ENCODE measurements around the gene DPP6. TPM values are rescaled to one million over a fixed set of nuclear protein-coding genes. Genes with fewer than 3 reads are reported as not detected.
A peak's percentile ranks its signal among the peaks of the same experiment; 100 is the strongest.
"Not testable (repeated sequence)": the region's sequence is repeated elsewhere in the genome, so short reads cannot be mapped to it uniquely, and the experiment has no call there.

DPP6 gene
- total RNA-seq (under 1 TPM; 0.29 to 0.52 TPM), polyA plus RNA-seq (ENCODE audit: insufficient read length in 6 of 6) (1 to 10 TPM in 2 of 6 donors, under 1 TPM in 4; 0.29 to 1.2 (median 0.66) TPM)
- long read RNA-seq, donor 1, result 0 reads
- long read RNA-seq, donor 2, result 0 reads
- long read RNA-seq, donor 3, result 0 reads
- long read RNA-seq, donor 4, result 0 reads
- long read RNA-seq, donor 5, result 0 reads
- long read RNA-seq, donor 6, result 0 reads
- long read RNA-seq, donor 7, result 0 reads
- long read RNA-seq, donor 8, result 0 reads
- long read RNA-seq, donor 9, result 0 reads
- long read RNA-seq, donor 10, result 0 reads
- long read RNA-seq, donor 11, full-length matches to known transcripts, result 2 of 42 reads
- long read RNA-seq, donor 11, partial matches to known transcripts, result 40 of 42 reads
- long read RNA-seq, donor 11, other reads (novel, unspliced or antisense), result 0 of 42 reads
- long read RNA-seq, donor 12, result 0 reads

- H3K4me3 ChIP-seq; H3K27ac ChIP-seq; DNase-seq; intact Hi-C loops (cut with DNase I); H3K4me1 ChIP-seq; H3K9me3 ChIP-seq; ATAC-seq; H3K36me3 ChIP-seq: not testable (repeated sequence)
- H3K27me3 ChIP-seq, result peaks cover 0 to 25% of the 10 kb centered on the region in 2 donors
Observed at GRCh38 chr7:154051643-154052529, at the start of gene DPP6. Gene DPP6, plus strand, starts transcription at chr7:154052398.

- ATAC-seq; H3K9me3 ChIP-seq; H3K36me3 ChIP-seq; intact Hi-C loops (cut with DNase I); H3K4me3 ChIP-seq; H3K4me1 ChIP-seq; H3K27ac ChIP-seq; DNase-seq; H3K27me3 ChIP-seq: not testable (repeated sequence)
Observed at GRCh38 chr7:154009423-154009911, 42.7 kb upstream of the DPP6 start.

DNA sequence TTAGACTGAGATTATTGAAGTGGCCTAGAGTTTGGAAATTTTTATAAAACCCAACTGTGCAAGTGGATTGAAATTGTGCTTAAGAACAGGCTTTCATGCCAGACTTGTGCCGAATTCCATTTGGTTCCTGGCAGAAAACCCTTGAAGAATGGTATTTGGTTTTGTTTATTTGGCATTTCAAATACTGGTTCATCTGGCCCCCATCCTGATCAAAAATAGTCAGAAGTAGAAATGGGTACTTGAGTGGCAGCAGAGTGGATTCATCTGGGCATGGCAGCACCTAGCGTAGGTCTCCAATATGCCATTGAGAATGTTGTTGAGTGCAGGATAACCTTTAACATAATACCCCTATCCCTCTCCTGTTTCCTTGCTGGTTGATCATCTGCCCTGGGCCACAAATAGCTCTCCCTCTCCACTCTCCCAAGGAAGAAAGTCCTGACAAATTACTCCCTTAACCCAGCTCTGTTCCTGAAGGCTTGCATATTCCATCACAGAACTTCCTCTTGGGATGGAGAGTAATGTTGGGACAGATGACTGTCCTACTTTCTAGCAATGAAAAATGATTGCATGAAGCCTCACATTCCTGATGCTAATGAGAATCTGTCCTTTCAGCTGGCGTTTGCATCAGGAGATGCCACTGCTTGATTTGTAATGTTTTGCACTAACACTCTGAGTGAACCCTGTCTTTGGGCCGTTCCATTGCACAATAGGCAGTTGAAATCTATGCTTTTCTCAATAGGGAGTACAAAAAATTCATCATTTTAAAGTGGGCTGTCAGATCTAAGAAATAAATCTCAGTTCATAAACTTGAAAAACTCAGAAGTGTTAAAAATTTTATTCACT lies 41.3 kb upstream of the DPP6 start:
- H3K4me3 ChIP-seq; ATAC-seq; DNase-seq; H3K9me3 ChIP-seq; H3K27ac ChIP-seq; intact Hi-C loops (cut with DNase I); H3K36me3 ChIP-seq; H3K4me1 ChIP-seq; H3K27me3 ChIP-seq: not testable (repeated sequence)

- H3K9me3 ChIP-seq; H3K4me3 ChIP-seq; H3K36me3 ChIP-seq; intact Hi-C loops (cut with DNase I); DNase-seq; H3K27ac ChIP-seq; H3K27me3 ChIP-seq; ATAC-seq; H3K4me1 ChIP-seq: not testable (repeated sequence)
Observed at GRCh38 chr7:154012800-154013199, 39.4 kb upstream of the DPP6 start.

DNA sequence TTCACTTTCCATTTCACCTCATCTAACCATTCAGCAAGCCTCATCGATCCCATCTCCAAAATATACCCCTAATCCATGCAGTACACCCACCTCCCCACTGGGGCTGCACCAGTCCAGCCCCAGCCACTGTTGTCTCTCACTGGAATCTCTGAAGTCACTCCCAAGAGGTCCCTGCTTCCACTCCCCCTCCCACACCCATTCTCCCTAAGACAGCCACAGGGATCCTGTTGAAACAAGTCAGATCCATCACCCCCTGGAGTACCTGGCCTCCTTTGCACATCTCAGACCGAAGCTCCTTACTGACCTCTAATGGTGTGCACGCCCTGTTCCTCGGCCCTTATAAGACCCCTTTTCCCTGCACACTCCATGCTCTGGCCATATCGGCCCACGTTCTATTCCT lies 36.6 kb upstream of the DPP6 start:
- ATAC-seq, H3K4me3 ChIP-seq: not testable (repeated sequence)

DNA sequence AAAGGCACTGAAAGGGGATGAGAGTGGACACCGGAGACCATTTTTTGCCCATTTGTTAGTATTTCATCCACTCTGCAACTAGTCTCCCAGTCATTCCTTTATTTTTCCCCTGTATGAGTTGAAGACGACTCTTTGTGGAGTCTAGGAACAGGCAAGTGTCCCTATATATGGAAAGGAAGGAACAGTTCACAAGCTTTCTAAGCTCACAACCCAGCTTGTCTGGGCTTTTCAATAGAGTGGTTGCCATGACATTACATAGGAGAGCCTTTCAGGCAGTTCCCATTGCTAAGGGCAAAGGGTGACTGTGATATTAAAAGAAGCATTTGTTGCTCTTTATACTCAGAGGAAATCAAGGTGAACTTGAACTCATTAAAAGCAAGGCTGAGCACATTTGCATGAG lies 33.8 kb upstream of the DPP6 start:
- H3K27ac ChIP-seq; DNase-seq; H3K9me3 ChIP-seq; H3K4me3 ChIP-seq; ATAC-seq; intact Hi-C loops (cut with DNase I); H3K36me3 ChIP-seq; H3K4me1 ChIP-seq; H3K27me3 ChIP-seq: not testable (repeated sequence)

More for the DNA sequence above, 36.6 kb upstream of the DPP6 start:
- DNase-seq; H3K27ac ChIP-seq; H3K27me3 ChIP-seq; H3K4me1 ChIP-seq; H3K36me3 ChIP-seq; H3K9me3 ChIP-seq; intact Hi-C loops (cut with DNase I): not testable (repeated sequence)

DNA sequence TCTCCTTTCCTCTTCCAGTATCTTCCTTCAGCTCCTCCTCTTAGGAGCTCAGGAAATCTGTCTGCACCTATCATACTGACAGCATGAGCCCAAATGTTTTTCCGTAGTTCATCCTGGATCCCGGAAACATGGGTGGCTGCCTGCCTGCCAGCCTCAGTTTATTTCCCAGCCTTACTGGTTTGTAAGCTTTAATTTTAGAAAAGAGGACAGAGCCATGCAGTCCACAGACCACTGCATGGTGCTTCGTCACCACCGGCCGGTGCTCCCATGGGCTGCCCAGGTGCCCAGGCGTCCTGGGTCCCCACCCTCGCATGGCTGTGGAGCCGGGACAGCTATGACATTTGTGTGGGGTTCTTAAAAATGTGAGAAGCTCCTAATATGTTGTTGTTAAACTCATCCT lies 24.4 kb upstream of the DPP6 start:
- H3K36me3 ChIP-seq; H3K27ac ChIP-seq; H3K9me3 ChIP-seq; H3K4me1 ChIP-seq; DNase-seq; H3K27me3 ChIP-seq; H3K4me3 ChIP-seq; intact Hi-C loops (cut with DNase I); ATAC-seq: not testable (repeated sequence)

- H3K4me1 ChIP-seq; DNase-seq; ATAC-seq; H3K36me3 ChIP-seq; H3K27ac ChIP-seq; H3K9me3 ChIP-seq; intact Hi-C loops (cut with DNase I); H3K27me3 ChIP-seq; H3K4me3 ChIP-seq: not testable (repeated sequence)
Observed at GRCh38 chr7:154030476-154031080, 21.6 kb upstream of the DPP6 start.

DNA sequence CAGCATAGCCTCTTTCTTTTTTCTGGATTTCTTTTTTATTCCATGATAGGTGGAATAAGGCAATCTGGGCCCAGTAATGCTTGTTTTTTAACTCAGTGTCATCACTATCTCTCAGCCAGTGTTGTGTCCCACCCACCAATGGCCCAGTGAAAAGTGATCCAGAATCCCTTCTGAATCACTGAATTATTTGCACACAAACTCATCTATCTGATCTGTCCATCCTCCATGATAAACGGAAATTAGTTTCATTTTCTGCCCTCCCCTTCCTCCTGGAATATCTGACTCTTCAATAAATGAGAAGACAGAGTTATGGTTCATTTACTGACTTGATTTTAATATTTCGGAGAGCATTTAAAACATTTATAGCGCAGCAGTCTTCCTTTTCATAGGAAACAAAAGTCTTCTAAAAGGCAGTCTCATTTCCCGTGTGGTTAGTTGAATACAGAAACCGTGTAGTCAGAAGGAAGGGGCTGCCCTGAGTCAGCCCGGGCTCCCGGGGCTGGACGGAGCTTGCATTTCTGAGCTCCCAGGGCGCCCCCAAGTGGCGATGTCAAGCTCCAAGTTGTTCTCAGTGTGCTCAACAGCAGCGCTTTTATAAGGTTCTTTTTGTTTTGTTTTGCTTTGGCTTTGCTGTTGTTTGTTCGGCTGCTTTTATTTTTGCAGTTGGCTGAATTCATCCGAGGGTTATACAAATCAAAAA lies 12.6 kb upstream of the DPP6 start:
- DNase-seq (peak in 1 of 4 donors; percentile 43), ATAC-seq (peak; percentile 98)
- H3K36me3 ChIP-seq; intact Hi-C loops (cut with DNase I); H3K27me3 ChIP-seq; H3K4me3 ChIP-seq; H3K27ac ChIP-seq; H3K4me1 ChIP-seq; H3K9me3 ChIP-seq: not testable (repeated sequence)

DNA sequence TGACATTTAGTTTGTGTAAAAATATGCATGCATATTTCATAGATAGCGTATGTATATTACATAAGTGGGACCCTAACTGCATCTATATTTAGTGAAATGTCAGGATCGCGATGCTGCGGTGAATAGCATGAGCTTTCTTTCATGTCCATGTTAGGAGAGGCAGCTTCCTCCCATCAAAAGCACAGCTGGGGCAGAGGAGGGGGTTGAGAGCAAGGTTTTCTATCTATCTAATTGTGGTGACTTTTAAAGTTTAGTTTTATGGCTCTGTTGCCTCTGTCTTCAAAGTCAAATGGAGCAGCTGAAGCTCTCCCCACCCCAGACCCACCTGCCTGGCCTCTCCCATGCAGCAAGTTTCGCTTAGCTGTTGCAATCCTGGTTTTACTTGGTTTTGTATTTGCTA lies 1.8 kb upstream of the DPP6 start:
- DNase-seq; H3K27ac ChIP-seq; H3K4me1 ChIP-seq; H3K36me3 ChIP-seq; H3K9me3 ChIP-seq; ATAC-seq; H3K4me3 ChIP-seq; intact Hi-C loops (cut with DNase I): not testable (repeated sequence)
- peaks cover 0 to 25% of the 10 kb centered on the region in 2 donors for H3K27me3 ChIP-seq

DNA sequence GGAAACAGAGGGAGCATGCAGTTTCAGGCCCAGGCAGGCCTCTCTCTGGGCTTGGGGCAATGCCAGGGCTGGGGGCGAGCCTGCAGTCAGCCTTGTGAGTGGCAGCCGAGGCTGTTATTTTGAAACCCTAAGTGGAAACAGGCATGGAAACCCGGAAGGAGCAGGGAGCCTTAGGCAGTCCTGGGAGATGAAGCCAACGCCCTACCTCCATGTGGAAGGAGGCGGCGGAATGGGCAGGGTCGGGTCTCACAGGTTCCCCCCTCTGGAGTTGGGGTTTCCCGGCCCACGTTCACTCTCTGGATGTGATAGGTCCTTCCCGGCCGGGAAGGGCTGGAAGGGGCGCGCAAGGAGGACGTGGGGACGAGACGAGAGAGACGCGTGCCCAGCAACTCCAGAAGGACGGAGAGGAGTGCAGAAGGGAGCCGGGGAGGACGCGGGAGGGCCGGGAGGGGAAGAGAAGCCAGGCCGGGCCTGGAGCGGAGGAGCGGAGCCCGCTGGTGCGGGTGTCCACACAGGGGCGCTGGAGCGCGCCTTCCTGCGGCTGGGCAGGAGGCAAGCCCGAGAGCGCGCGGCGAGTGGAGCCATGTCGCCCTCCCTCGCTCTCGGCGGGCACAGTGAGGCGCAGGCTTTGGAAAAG lies 1.1 kb upstream of the DPP6 start:
- H3K4me3 ChIP-seq; H3K27ac ChIP-seq; H3K9me3 ChIP-seq; H3K4me1 ChIP-seq; DNase-seq; H3K36me3 ChIP-seq; intact Hi-C loops (cut with DNase I): not testable (repeated sequence)
- H3K27me3 ChIP-seq, result peaks cover 0 to 25% of the 10 kb centered on the region in 2 donors
- peak; percentile 98 for ATAC-seq

Measured in left lung (tissue), 14 donors.